H1 (cell line): ENCODE results near the gene GRIK4. TPM values are rescaled to one million over a fixed set of nuclear protein-coding genes. Genes with fewer than 3 reads are reported as not detected.

Experiments
- CTCF ChIA-PET: fragments of 300-600 bp; sonication (Branson Sonifier 250); formaldehyde crosslinking; loops from one replicate; lab custom pipeline; 2021; ENCODE audit not compliant: partially characterized antibody; lab: Charles Lee
- POLR2A ChIA-PET: fragments of 300-600 bp; sonication (Branson Sonifier 250); formaldehyde crosslinking; loops from one replicate; lab custom pipeline; 2021; ENCODE audit warnings: inconsistent platforms; ENCODE audit not compliant: partially characterized antibody; lab: Charles Lee
- DNase-seq, 2 experiments: peaks; one replicate each; pipeline versions ENCODE4 v3.0.0 to v3.0.0-alpha.2; 2010 to 2022; ENCODE audit warnings: low spot score in 2 of 2, low read depth in 1 of 2, mixed read lengths in 1 of 2
- FAIRE-seq: peaks from 2 replicates; lab custom pipeline; 2011; peaks lifted over from hg19 to GRCh38; lab: Jason Lieb, UNC
- H2AFZ ChIP-seq: 2 replicates; pipeline ENCODE4 v1.8.1; 2012; ENCODE audit warnings: low read length, inconsistent platforms
- H2AK5ac ChIP-seq: 2 replicates; pipeline ENCODE4 v1.6.1; 2013; ENCODE audit warnings: low read depth, low read length
- H2BK120ac ChIP-seq: replicated peaks from 2 replicates; pipeline ENCODE3; 2013; ENCODE audit warnings: low read depth, low read length, inconsistent platforms
- H2BK12ac ChIP-seq: 2 replicates; pipeline ENCODE4 v1.6.1; 2013; ENCODE audit warnings: low read depth, low read length
- H2BK15ac ChIP-seq: 2 replicates; pipeline ENCODE4 v1.6.1; 2013; ENCODE audit warnings: low read length
- H2BK20ac ChIP-seq: 2 replicates; pipeline ENCODE4 v1.6.1; 2013; ENCODE audit warnings: low read length
- H2BK5ac ChIP-seq: 2 replicates; pipeline ENCODE4 v1.6.1; 2013; ENCODE audit warnings: low read depth, low read length
- H3K14ac ChIP-seq: 2 replicates; pipeline ENCODE4 v1.6.1; 2013; ENCODE audit warnings: inconsistent platforms; ENCODE audit not compliant: insufficient read length
- H3K18ac ChIP-seq: 2 replicates; pipeline ENCODE4 v1.6.1; 2013; ENCODE audit warnings: low read length; ENCODE audit errors: extremely low read depth
- H3K23ac ChIP-seq: 2 replicates; pipeline ENCODE4 v1.6.1; 2013; ENCODE audit warnings: inconsistent platforms; ENCODE audit not compliant: insufficient read length
- H3K23me2 ChIP-seq: 2 replicates; pipeline ENCODE4 v1.6.1; 2013; ENCODE audit warnings: low read depth, low read length
- H3K27ac ChIP-seq: 2 replicates; pipeline ENCODE4 v1.6.1; 2011; ENCODE audit warnings: low read depth, low read length, inconsistent platforms
- H3K27me3 ChIP-seq, 4 experiments: replicated peaks in 1 of 4; 1 replicate in 1 of 4; 2 replicates in 3 of 4; pipeline versions ENCODE4 v1.6.1 to v1.8.1; 2011 to 2013; ENCODE audit warnings: low read length in 3 of 4, mild to moderate bottlenecking in 3 of 4, inconsistent platforms in 2 of 4, mixed read lengths in 2 of 4, moderate library complexity in 1 of 4; ENCODE audit not compliant: control insufficient read depth in 3 of 4, insufficient read depth in 3 of 4; ENCODE audit errors: extremely low read depth in 1 of 4
- H3K36me3 ChIP-seq, 4 experiments: 2 replicates each; pipeline versions ENCODE4 v1.6.1 to v1.8.1; 2011 to 2013; ENCODE audit warnings: mild to moderate bottlenecking in 4 of 4, low read length in 3 of 4, moderate library complexity in 2 of 4, control low read depth in 1 of 4, inconsistent platforms in 1 of 4; ENCODE audit not compliant: insufficient read depth in 4 of 4, control insufficient read depth in 2 of 4
- H3K4ac ChIP-seq: replicated peaks from 2 replicates; pipeline ENCODE3; 2013; ENCODE audit warnings: low read length, low read depth, mixed read lengths, inconsistent platforms; ENCODE audit not compliant: insufficient read length
- H3K4me1 ChIP-seq, 4 experiments: replicated peaks in 1 of 4; 1 replicate in 1 of 4; 2 replicates in 3 of 4; pipeline versions ENCODE4 v1.6.1 to v1.8.1; 2011 to 2013; ENCODE audit warnings: low read length in 3 of 4, inconsistent platforms in 2 of 4, mixed read lengths in 1 of 4; ENCODE audit not compliant: insufficient read depth in 4 of 4, control insufficient read depth in 3 of 4
- H3K4me2 ChIP-seq, 2 experiments: 2 replicates each; pipeline versions ENCODE4 v1.6.1 to v1.8.1; 2011 to 2013; ENCODE audit warnings: low read depth in 2 of 2, low read length in 2 of 2, control low read depth in 1 of 2, inconsistent platforms in 1 of 2, mild to moderate bottlenecking in 1 of 2; ENCODE audit not compliant: insufficient read depth in 1 of 2
- H3K4me3 ChIP-seq, 4 experiments: fragments of 200-600, 300-600 bp in 1 of 4; sonication (generic), shearing (Covaris generic), sonication (Bioruptor Twin) in 1 of 4; 2 replicates each; pipeline versions ENCODE4 v1.5.1 to v1.8.1; 2011 to 2016; ENCODE audit warnings: low read length in 4 of 4, low read depth in 3 of 4, control low read depth in 2 of 4, inconsistent platforms in 2 of 4, mild to moderate bottlenecking in 2 of 4, mixed read lengths in 1 of 4, moderate library complexity in 1 of 4; ENCODE audit not compliant: insufficient read depth in 2 of 4; ENCODE audit errors: extremely low read depth in 1 of 4
- H3K56ac ChIP-seq: replicated peaks from 2 replicates; pipeline ENCODE3; 2013; ENCODE audit warnings: low read depth, mild to moderate bottlenecking, mixed read lengths, low read length, inconsistent platforms; ENCODE audit not compliant: insufficient read length
- H3K79me1 ChIP-seq: 2 replicates; pipeline ENCODE4 v1.6.1; 2013; ENCODE audit warnings: low read depth, low read length, control low read depth
- H3K79me2 ChIP-seq, 2 experiments: 2 replicates each; pipeline versions ENCODE4 v1.6.1 to v1.8.1; 2012 to 2013; ENCODE audit warnings: low read length in 2 of 2, mild to moderate bottlenecking in 2 of 2, inconsistent platforms in 1 of 2; ENCODE audit not compliant: insufficient read depth in 2 of 2, control insufficient read depth in 1 of 2
- H3K9ac ChIP-seq, 4 experiments: replicated peaks in 1 of 4; 1 replicate in 1 of 4; 2 replicates in 3 of 4; pipeline versions ENCODE4 v1.6.1 to v1.8.1; 2011 to 2013; ENCODE audit warnings: low read depth in 3 of 4, low read length in 3 of 4, control low read depth in 2 of 4, mild to moderate bottlenecking in 2 of 4, moderate library complexity in 2 of 4, inconsistent platforms in 1 of 4; ENCODE audit errors: extremely low read depth in 1 of 4
- H3K9me3 ChIP-seq, 2 experiments: 2 replicates each; pipeline versions ENCODE4 v1.6.1 to v1.8.1; 2012 to 2013; ENCODE audit warnings: mild to moderate bottlenecking in 2 of 2, moderate library complexity in 2 of 2, control low read depth in 1 of 2, inconsistent platforms in 1 of 2, low read depth in 1 of 2, low read length in 1 of 2, mixed read lengths in 1 of 2; ENCODE audit not compliant: insufficient read depth in 2 of 2
- H4K20me1 ChIP-seq, 2 experiments: replicated peaks in 1 of 2; 2 replicates each; pipeline versions ENCODE3 to v1.8.1; 2011 to 2013; ENCODE audit warnings: inconsistent platforms in 2 of 2, low read length in 2 of 2, mild to moderate bottlenecking in 1 of 2; ENCODE audit not compliant: insufficient read depth in 2 of 2, control insufficient read depth in 1 of 2
- H4K5ac ChIP-seq: 2 replicates; pipeline ENCODE4 v1.6.1; 2013; ENCODE audit warnings: low read length, low read depth, mixed read lengths, inconsistent platforms; ENCODE audit not compliant: insufficient read length
- H4K8ac ChIP-seq: 2 replicates; pipeline ENCODE4 v1.8.0; 2013; ENCODE audit warnings: mild to moderate bottlenecking, moderate library complexity, low read length, inconsistent platforms; ENCODE audit not compliant: insufficient read depth; ENCODE audit errors: extremely low read depth
- H4K91ac ChIP-seq: replicated peaks from 2 replicates; pipeline ENCODE3; 2013; ENCODE audit warnings: low read length, mixed read lengths, inconsistent platforms; ENCODE audit not compliant: insufficient read length
- ATF2 ChIP-seq: IDR thresholded peaks from 2 replicates; pipeline ENCODE4 v1.6.1; 2012; ENCODE audit warnings: low read length, inconsistent platforms
- BCL11A ChIP-seq, 2 experiments: IDR thresholded peaks; one replicate each; pipeline ENCODE4 v1.6.1; 2011; ENCODE audit warnings: low read depth in 2 of 2, low read length in 2 of 2, mild to moderate bottlenecking in 2 of 2
- CREB1 ChIP-seq: IDR thresholded peaks from 2 replicates; pipeline ENCODE4 v1.6.1; 2012; ENCODE audit warnings: inconsistent platforms
- EGR1 ChIP-seq: IDR thresholded peaks from 2 replicates; pipeline ENCODE4 v1.6.1; 2011; ENCODE audit warnings: low read depth, low read length, borderline replicate concordance
- EZH2 ChIP-seq: fragments of 200-600 bp; sonication (generic); IDR thresholded peaks from 2 replicates; pipeline ENCODE4 v1.7.1; 2012; ENCODE audit warnings: low read depth, mild to moderate bottlenecking, moderate library complexity, low read length, inconsistent platforms; ENCODE audit not compliant: severe bottlenecking
- FOSL1 ChIP-seq: IDR thresholded peaks from 2 replicates; pipeline ENCODE4 v1.6.1; 2011; ENCODE audit warnings: mild to moderate bottlenecking, low read depth, low read length, moderate library complexity; ENCODE audit not compliant: insufficient read depth
- HDAC2 ChIP-seq, 2 experiments: fragments of 300-600 bp in 1 of 2; sonication (generic) in 1 of 2; IDR thresholded peaks; 2 replicates each; pipeline ENCODE4 v1.6.1; 2011 to 2012; ENCODE audit warnings: low read depth in 2 of 2, low read length in 2 of 2, mild to moderate bottlenecking in 2 of 2, moderate library complexity in 2 of 2, borderline replicate concordance in 1 of 2, inconsistent platforms in 1 of 2
- JUND ChIP-seq: IDR thresholded peaks from 2 replicates; pipeline ENCODE4 v1.6.1; 2011; ENCODE audit warnings: mild to moderate bottlenecking, improper control_type of control experiment, low read length
- POLR2AphosphoS5 ChIP-seq: IDR thresholded peaks from 2 replicates; pipeline ENCODE4 v1.6.1; 2011; ENCODE audit warnings: low read depth, low read length
- SIX5 ChIP-seq: IDR thresholded peaks from 2 replicates; pipeline ENCODE4 v1.6.1; 2011; ENCODE audit warnings: mild to moderate bottlenecking, low read depth, low read length
- SP1 ChIP-seq: IDR thresholded peaks from 2 replicates; pipeline ENCODE4 v1.6.1; 2011; ENCODE audit warnings: low read depth, low read length
- SRF ChIP-seq: IDR thresholded peaks from 2 replicates; pipeline ENCODE4 v1.6.1; 2011; ENCODE audit warnings: mild to moderate bottlenecking, low read depth, low read length, moderate library complexity
- TAF7 ChIP-seq: optimal IDR thresholded peaks from 2 replicates; pipeline ENCODE3; 2011; ENCODE audit warnings: low read depth, mild to moderate bottlenecking, inconsistent platforms, low read length, moderate library complexity, borderline replicate concordance
- WGBS, 2 experiments: shearing (Covaris generic) in 1 of 2; methylation state at CpG; one replicate each; pipeline versions ENCODE4 v1.1.6 to v1.1.7; 2013 to 2015; ENCODE audit warnings: low lambda C conversion rate in 2 of 2, mixed read lengths in 2 of 2, inconsistent platforms in 1 of 2, low coverage in 1 of 2, missing lambda C conversion rate in 1 of 2; ENCODE audit not compliant: insufficient replicate concordance in 2 of 2, insufficient coverage in 1 of 2, insufficient read length in 1 of 2; ENCODE audit errors: extremely low coverage in 1 of 2, missing lambda C conversion rate in 1 of 2; 5-methylcytosine and 5-hydroxymethylcytosine counted together
- polyA plus RNA-seq, 7 experiments: library from polyadenylated mRNA; depleted of rRNA in 3 of 7; stranded (reverse) in 5 of 7; unstranded in 2 of 7; fragments of >200 nt in 5 of 7; fragments of 200-250 nt in 2 of 7; gene quantifications; 1 replicate in 5 of 7; 2 replicates in 1 of 7; 4 replicates in 1 of 7; pipeline versions ENCODE4 v1.2.1 to v1.2.3, GENCODE V29; 2011 to 2013; ENCODE audit warnings: missing spikeins in 2 of 7, mixed read lengths in 2 of 7
- total RNA-seq: library from RNA; stranded (reverse); fragmentation: NEBNext Ultra II Directional; extraction: Animal tissue kit (Norgen Biotek cat#: 25700); gene quantifications from 2 replicates; pipeline ENCODE4 v1.2.1, GENCODE V29; 2021

Gene GRIK4
- total and polyA plus RNA-seq, 2 of the 8 experiments (the other 6 are each of a cell fraction or from before 2014, with no cell fraction given), result 1.2 to 2.9 TPM

- FAIRE-seq, result no peak
- H3K36me3 ChIP-seq, result no peaks in the 10 kb centered on the region
- TF ChIP-seq BCL11A (IDR thresholded peaks at IDR 0.05; ENCODE audit: low read depth in 2 of 2, low read length in 2 of 2) (no peak), EZH2 (no peak), POLR2AphosphoS5 (no peak), HDAC2 (IDR thresholded peaks at IDR 0.05; ENCODE audit: borderline replicate concordance in 1 of 2, low read depth in 2 of 2, low read length in 2 of 2) (no peak), CREB1 (no peak), FOSL1 (no peak), TAF7 (no peak), JUND (no peak), ATF2 (no peak), SP1 (no peak), SIX5 (no peak), SRF (no peak), EGR1 (no peak)
These were observed 396.4 kb downstream of the GRIK4 start for GRCh38 chr11:120907971-120908370.

More at GRCh38 chr11:120907971-120908370, 396.4 kb downstream of the GRIK4 start:
- no peak for DNase-seq
- no peak overlapping the region for H2BK15ac ChIP-seq
- no peak overlapping the region for H2AFZ ChIP-seq
- POLR2A ChIA-PET, result interaction anchor here (1.7 kb wide), 1 partner anchor 10 kb away, joined by 4 read pairs; no protein-coding TSS in a partner anchor
- H3K23me2 ChIP-seq, result no peaks in the 10 kb centered on the region; the same call in 1 of the 2 replicates
- no peak overlapping the region for H2BK20ac ChIP-seq
- no peak overlapping the region for H3K14ac ChIP-seq
- no peak overlapping the region for H3K18ac ChIP-seq
- no peak overlapping the region for H4K5ac ChIP-seq
- H3K79me2 ChIP-seq, result no peaks in the 10 kb centered on the region
- no peaks in the 10 kb centered on the region for H3K79me1 ChIP-seq
- no peak overlapping the region for H3K27ac ChIP-seq
- no peaks in the 10 kb centered on the region for H3K9me3 ChIP-seq
- 75% methylated on average over 1 of the region's 1 CpG; no CpG with 5 or more reads in 1 of the 2 experiments for WGBS, 2 experiments
- H3K27me3 ChIP-seq, result no peaks in the 10 kb centered on the region
- H3K4me2 ChIP-seq, result no peak overlapping the region
- H4K20me1 ChIP-seq, result no peaks in the 10 kb centered on the region
- no peak overlapping the region for H3K4me3 ChIP-seq
- no peak overlapping the region for H3K4ac ChIP-seq
- H2BK12ac ChIP-seq, result no peak overlapping the region
- no peak overlapping the region for H2AK5ac ChIP-seq
- H3K9ac ChIP-seq, result no peak overlapping the region
- H4K8ac ChIP-seq, result no peak overlapping the region
- no peak overlapping the region for H2BK120ac ChIP-seq
- no peaks in the 10 kb centered on the region; a peak in 1 of 7 replicates for H3K4me1 ChIP-seq
- CTCF ChIA-PET, result interaction anchor here (0.6 to 2.1 kb wide), 5 partner anchors 8 to 260 kb away, joined by 3 to 9 read pairs (median 4); no protein-coding TSS in a partner anchor
- H4K91ac ChIP-seq, result no peak overlapping the region
- no peak overlapping the region for H2BK5ac ChIP-seq
- no peak overlapping the region for H3K23ac ChIP-seq
- no peak overlapping the region for H3K56ac ChIP-seq
